Measurements from ENCODE around the gene ADCK1.
A peak's percentile ranks its signal among the peaks of the same experiment; 100 is the strongest.
"Not testable (repeated sequence)": the region's sequence is repeated elsewhere in the genome, so short reads cannot be mapped to it uniquely, and the experiment has no call there.

Gene ADCK1

DNA sequence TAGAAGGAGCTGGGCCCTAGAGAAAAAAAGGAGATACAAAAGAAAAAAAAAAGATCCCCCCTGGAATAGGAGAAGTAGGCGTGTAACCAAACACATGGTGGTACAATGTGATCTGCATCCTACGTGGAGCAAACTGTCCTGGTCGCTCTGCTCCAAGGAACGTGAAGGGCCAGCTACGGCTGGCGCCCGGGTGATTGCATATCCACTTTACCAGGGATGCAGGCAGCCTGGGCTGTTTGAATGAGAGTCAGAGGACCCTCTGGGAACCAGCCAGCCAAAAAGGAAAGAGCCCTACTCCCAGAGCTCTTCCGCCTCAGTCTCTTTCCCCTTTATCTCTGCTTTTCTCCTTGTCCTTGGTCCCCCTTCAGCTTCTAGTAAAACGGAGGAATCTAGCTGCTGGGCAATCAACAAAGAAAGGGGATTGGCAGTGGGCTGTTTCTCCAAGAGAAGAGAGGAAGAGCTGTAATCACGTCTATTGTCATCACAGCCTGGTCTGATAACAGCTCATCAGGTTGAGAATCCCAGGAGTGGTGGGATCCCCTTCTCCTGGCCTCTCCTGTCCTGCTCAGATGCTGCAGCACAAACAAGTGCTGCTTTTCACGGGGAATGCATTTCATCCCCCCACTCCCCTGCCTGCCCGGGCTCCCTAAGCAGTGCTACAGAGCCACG lies 156.0 kb downstream of the ADCK1 start:
- DNase-seq, result no peak

DNA sequence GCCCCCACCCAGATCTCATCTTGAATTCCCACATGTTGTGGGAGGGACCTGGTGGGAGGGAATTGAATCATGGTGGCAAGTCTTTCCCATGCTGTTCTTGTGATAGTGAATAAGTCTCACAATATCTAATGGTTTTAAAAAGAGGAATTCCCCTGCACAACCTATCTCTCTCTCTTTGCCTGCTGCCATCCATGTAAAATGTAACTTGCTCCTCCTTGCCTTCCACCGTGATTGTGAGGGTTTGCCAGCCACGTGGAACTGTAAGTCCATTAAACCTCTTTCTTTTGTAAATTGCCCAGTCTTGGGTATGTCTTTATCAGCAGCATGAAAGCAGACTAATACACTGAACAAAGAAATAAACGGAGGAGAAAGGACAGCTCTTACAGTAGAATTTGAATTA lies 159.8 kb downstream of the ADCK1 start:
- DNase-seq, result not testable (repeated sequence)

DNA sequence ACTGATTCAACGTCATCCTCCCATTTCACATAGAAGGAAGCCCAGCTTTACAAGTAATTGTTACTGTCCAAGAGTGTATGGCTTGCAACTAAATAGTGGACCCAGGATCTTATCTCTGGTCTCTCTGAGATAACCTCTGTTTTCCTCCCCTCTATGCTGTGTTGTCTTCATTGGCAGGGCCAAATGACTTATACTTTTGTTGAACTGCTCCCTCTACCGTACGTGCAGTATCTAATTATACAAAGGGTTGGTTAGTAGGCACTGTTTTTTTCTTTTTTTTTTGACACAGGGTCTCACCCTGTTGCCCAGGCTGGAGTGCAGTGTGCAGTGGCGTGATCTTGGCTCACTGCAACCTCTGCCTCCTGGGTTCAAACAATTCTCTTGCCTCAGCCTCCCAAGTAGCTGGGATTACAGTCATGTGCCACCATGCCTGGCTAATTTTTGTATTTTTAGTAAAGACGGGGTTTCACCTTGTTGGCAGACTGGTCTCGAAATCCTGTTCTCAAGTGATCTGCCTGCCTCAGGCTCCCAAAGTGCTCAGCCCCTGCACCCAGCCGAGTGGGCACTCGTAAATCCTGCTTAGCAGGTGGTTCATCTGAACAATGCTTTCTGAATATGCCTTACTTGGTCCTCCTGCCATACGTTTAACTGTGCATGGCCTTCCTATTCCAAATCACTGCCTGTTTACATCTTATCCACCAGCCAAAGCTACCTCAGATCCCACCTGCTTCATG lies 162.1 kb downstream of the ADCK1 start:
- no peak for DNase-seq

DNA sequence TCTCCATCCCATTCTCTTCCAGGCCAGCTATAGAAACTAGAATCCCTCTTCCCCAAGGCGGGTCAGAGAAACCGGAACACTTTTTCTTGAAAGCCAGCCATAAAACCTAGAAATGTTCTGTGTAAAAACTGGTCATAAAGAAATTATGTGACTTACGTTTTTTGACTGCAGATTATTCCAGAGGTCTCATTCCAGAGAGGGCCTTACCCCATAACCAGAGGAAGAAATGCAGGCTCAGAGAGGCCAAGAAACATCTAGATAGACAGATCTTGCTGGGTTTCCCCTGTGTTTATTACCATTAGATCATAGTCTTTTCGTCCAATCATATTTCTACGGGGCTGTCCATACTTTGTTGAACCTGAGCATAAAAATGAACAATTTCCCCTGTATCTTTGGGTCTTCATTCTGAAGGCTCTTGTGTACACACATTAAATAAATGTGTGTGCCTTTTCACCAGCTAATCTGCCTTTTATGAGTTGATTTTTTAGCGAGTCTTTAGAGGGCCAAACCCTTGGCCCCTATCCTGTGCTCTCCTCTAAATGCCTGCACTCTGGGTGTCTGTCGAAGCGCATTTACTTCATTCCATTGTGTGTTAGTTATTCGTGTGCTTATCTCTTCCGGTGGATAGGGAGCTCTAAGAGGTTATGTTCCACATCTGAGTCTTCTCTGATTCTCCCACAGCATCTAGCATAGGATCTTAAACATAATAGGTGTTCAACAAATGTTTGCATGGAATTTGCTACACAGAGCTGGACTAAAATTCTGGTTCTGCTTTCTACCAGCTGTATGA lies 163.0 kb downstream of the ADCK1 start:
- DNase-seq, result no peak

DNA sequence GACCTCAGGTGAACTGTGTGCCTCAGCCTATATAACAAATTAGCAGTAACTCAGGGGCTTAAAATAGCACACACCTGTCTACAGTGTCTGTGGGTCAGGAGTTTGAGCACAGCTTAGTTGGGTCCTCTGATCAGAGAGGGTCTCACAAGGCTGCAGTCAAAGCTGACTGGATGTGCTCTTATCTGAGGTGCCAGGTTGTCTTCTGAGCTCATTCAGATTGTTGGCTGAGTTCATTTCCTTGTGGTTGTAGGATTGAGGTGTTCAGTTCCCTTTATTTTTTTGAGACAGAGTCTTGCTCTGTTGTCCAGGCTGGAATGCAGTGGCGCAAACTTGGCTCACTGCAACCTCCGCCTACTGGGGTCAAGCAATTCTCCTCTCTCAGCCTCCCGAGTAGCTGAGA lies 164.7 kb downstream of the ADCK1 start:
- no peak for DNase-seq

DNA sequence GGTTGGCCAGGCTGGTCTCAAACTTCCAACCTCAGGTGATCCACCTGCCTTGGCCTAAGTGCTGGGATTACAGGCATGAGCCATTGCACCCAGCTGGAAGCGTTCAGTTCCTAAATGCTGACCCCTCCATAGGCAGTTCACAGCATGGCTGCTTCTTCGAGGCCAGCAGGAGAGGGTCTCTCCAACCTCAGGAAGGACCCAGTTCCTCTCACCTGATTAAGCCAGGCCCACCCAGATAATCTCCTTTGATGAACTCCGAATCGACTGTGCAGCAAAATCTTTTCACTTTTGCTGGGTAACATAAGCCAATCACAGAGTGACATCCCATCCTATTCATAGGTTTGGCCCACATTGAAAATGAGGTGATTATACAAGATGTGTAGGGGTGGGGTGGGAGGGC lies 165.1 kb downstream of the ADCK1 start:
- no peak for DNase-seq

DNA sequence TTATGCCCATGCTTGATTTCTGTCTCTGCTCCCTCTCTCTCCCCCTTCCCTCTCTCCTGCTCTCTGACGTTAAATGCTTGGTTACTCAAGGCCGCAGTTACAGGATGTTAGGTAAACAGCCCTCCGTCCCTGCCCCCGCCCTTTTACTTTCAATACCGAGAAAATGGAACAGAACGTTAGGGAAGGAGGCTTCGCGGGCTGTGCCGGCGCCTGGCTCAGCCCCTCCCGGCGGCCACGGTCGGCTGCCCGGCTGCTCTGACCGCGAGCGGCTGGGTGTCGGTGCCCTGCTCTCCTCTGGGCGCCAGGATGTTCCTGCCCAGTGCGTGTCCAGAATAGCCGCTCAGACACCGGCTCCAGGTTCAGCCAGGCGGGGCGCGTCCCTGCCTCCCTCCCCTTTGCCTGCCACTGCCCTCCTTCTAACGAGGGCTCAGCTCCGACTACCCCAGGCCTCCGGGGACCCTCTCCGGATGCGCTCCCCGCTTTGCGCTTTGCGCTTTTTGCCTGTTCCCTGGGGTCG lies 166.1 kb downstream of the ADCK1 start:
- peak; percentile 39 for DNase-seq

DNA sequence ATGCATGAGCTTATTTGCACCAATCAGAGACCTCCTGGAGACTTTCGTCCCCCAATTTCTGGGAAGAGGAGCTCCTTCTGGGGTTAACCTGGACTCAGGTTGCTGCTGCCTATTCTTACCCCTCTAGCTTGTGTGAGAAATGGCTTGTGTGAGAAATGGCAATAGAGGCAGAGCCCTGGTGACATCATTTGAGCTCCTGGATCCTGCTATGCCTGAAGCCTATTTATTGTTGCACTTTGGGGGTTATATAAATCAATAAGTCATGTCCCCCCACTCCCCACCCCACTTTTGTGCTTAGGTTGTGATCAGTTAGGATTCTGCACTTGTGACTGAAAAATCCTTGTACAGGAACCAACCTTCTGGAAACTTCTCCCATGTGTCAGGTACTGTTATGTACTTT lies 167.2 kb downstream of the ADCK1 start:
- no peak for DNase-seq

DNA sequence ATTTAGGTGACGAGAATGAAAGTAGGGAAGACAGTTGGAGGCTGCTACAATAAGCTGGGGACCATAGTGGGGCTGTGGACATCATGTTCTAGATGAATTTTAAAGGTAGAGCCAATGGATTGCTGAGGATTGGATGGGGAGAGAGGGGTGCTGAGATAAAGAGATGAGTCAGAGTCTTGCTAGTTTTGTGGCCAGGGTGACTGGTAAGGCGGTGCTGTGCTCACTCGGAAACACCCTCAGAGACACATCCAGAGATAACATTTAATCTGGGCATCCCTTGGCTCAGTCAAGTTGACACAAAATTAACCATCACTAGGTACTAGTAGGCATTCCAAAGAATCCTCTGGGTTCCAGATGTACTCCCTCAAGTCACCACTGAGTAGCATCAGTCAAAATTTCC lies 170.7 kb downstream of the ADCK1 start:
- no peak for DNase-seq

DNA sequence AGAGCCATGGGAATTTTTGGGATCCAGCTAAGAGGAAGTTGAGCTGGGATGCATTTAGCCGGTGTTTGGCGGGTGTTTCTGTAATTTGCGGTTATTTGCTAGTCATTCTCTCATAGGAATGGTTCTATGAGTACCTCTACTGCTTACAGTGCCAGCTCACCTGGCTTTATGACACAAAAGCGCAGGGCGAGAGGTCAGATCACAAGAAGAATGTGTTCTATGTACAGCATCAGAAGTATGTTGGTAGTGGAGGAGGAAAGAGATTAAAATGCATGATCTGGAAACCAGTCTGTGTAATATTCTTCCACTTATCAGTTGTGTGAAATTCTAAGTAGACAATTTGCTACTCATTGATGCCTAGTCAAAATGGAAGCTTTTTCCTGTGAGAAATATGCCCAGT lies 173.3 kb downstream of the ADCK1 start:
- no peak for DNase-seq

DNA sequence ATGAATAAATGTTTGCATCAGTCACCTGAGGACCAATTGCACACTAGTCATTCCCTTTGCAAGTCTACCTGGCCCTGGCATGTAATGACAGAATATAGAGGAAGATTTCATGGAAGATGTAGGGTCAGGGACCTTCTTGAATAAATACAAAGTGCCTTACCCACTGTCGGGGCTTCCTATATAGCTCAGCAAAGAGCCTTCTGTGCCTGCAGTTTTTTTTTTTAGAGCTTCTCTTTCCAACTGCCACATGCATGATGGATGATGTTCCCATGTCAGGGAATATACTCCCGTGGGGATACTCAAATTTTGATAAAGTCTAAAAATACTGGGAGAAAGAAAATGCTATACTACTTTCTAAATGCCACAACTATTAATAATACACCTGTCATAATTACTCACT lies 176.7 kb downstream of the ADCK1 start:
- DNase-seq, result no peak

DNA sequence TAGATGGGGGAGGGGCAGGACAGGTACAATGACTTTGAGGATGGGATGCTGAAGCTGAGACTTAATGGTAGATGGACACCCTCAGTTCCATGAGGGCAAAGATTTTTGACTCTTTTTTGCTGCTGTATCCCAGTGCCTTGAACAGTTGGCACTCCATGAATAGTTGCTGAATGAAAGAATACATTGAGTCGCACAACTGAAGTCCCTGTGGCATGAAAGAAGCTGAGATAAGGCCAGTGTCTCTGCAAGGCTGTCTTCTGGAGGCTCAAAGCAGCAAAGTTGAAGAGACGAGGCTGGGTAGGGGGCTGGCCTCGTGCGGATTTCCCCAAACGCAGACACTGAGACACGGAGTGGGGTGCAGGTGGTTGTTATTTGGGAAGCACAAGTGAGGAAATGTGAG lies 179.3 kb downstream of the ADCK1 start:
- DNase-seq, result no peak

DNA sequence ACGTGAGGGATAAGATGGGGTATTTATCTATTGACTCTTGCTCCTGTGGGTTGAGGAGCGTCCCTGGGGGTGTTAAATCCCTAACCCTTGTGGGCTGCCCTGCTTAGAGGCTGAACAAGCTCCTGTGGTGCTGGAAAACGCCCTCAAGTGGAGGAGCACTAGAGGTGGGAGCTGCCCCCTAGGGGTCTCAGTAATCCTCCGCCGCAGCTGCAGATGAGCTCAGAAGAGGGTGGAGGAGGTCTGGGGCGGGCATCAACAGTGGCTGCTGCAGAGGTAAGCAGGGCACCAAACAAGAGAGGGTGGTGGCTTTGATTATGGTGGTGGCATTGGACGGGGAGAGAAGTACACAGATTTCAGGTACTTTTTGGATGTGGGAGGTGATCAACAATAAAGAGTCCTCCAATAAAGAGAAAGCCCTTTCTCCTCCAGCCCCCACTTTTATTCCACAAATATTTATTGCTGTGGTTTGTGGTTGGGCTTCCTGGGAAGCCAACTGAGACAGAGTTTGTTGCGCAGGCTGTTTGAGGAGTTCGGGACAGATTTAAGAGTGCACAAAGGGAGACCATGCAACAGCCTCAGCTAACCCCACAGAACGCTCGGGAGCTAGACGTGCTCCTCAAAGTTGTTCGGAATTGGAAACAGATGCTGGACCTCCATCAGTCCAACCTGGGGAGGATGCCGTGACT lies 179.9 kb downstream of the ADCK1 start:
- DNase-seq, result peak; percentile 4

DNA sequence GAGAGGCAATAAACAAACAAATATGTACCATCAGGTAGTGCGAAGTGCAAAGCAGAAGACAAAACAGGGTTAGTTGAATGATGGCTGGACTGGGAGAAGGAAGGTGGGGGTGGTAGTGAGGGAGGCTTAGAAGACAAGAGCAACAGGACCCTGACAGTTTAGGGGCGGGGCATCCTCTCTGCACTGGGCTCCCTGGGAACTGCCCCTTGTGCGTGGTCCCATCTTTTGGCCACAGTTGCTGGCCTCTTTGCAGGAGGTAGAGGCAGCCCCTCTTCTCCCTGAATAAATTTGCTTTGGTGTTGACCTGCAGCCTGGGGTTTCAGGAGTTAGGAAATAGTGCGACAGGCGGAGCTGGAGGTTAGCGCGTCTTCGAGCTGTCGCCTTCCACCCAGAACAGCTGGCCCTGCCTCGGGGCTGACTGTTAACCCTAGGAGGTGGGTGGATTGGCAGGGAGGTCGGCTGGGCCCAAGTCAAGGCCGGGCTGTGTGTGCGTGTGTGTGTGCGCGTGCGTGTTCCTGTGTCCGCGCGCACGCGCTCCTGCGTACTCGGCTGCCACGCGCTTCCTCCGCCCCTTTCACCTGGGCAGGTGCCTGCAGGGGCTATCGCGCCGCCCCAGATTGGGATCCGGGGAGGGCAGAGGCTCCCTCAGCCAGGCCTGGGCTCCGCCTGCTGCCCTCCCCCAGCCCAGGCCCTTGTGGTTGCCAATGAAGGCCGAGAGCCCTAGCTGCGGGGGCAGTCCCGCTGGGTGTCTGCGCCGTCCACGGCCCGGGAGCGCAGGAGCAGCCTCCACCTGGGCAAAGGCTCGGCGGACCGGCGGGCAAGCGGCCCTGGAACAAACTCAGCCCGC lies 180.8 kb downstream of the ADCK1 start:
- peak; percentile 13 for DNase-seq
